Progenitor cell of endocrine pancreas (in vitro differentiated cells): ENCODE data around the gene GOLGA8N. TPM values are rescaled to one million over a fixed set of nuclear protein-coding genes. Genes with fewer than 3 reads are reported as not detected.
A peak's percentile ranks its signal among the peaks of the same experiment; 100 is the strongest.
"Not testable (repeated sequence)": the region's sequence is repeated elsewhere in the genome, so short reads cannot be mapped to it uniquely, and the experiment has no call there.

Experiments used
- DNase-seq: peaks from one replicate; pipeline ENCODE4 v3.0.0; 2021; ENCODE audit warnings: low spot score; ENCODE audit not compliant: unreplicated experiment
- H3K27ac Mint-ChIP-seq: 2 replicates; pipeline ENCODE4 v1.8.0; 2021; ENCODE audit warnings: mild to moderate bottlenecking, moderate library complexity, mixed read lengths
- H3K27me3 Mint-ChIP-seq: 2 replicates; pipeline ENCODE4 v1.8.0; 2021; ENCODE audit warnings: mixed read lengths
- H3K36me3 Mint-ChIP-seq: 2 replicates; pipeline ENCODE4 v1.8.0; 2022; ENCODE audit warnings: mixed read lengths; ENCODE audit not compliant: insufficient read depth
- H3K4me1 Mint-ChIP-seq: 2 replicates; pipeline ENCODE4 v1.8.0; 2021; ENCODE audit warnings: low read depth, mixed read lengths
- H3K4me3 Mint-ChIP-seq: 2 replicates; pipeline ENCODE4 v1.8.0; 2021; ENCODE audit warnings: low read depth, mild to moderate bottlenecking, moderate library complexity, mixed read lengths
- H3K9me3 Mint-ChIP-seq: 2 replicates; pipeline ENCODE4 v1.8.0; 2021; ENCODE audit warnings: low read depth, mixed read lengths
- long read RNA-seq: library from polyadenylated mRNA; unstranded; transcript quantifications from one replicate; pipeline ENCODE4 v2.0.0, GENCODE V29; 2020
- total RNA-seq: library from RNA; stranded (reverse); gene quantifications from 2 replicates; pipeline ENCODE4 v1.2.1, GENCODE V29; 2021
- TF ChIP-seq, protein P1 (sequence below): fragments of 200-600 bp; sonication (generic); IDR thresholded peaks from one replicate; pipeline ENCODE4 v1.5.0; 2021; ENCODE audit warnings: antibody characterized with exemption, mild to moderate bottlenecking; ENCODE audit not compliant: unreplicated experiment

GOLGA8N gene
- total RNA-seq = 0.69 and 1.1 TPM in 2 replicates
- long read RNA-seq = 0 reads

DNA sequence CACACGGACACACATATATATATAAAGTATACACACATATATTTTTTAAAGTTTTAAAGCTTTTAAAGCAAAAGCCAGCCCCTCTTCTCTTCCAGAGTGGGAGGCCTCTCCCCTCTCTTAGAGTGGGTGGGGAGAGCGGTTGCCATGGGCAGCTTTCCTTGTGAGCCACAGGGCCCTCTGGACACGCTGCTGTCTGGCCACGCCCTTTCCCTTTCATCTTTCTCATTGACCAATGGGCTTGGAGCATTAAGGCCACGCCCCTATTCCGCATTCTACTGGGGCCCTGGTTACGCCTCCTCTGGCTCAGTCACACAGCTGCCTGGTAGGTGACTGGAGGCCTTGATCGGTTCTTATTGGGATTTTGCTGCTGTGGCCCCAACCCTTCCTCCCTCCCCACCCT lies at the start of gene GOLGA8N:
Gene GOLGA8N, plus strand, starts transcription at position 306 of the 400 bp plus-strand sequence.
- not testable (repeated sequence) for H3K4me1 Mint-ChIP-seq, H3K9me3 Mint-ChIP-seq, H3K27me3 Mint-ChIP-seq, DNase-seq, H3K36me3 Mint-ChIP-seq, H3K27ac Mint-ChIP-seq, H3K4me3 Mint-ChIP-seq

GRCh38 chr15:32543456-32543855 lies 49.8 kb upstream of the GOLGA8N start:
- not testable (repeated sequence) for H3K4me3 Mint-ChIP-seq, H3K9me3 Mint-ChIP-seq, H3K4me1 Mint-ChIP-seq, H3K27me3 Mint-ChIP-seq, H3K27ac Mint-ChIP-seq, DNase-seq, H3K36me3 Mint-ChIP-seq

- not testable (repeated sequence) for DNase-seq, H3K27ac Mint-ChIP-seq, H3K36me3 Mint-ChIP-seq, H3K4me1 Mint-ChIP-seq, H3K4me3 Mint-ChIP-seq, H3K9me3 Mint-ChIP-seq, H3K27me3 Mint-ChIP-seq
Measured at GRCh38 chr15:32545129-32545528, 48.1 kb upstream of the GOLGA8N start.

- H3K9me3 Mint-ChIP-seq, H3K4me3 Mint-ChIP-seq, H3K36me3 Mint-ChIP-seq, H3K4me1 Mint-ChIP-seq, DNase-seq, H3K27me3 Mint-ChIP-seq, H3K27ac Mint-ChIP-seq: not testable (repeated sequence)
Measured at GRCh38 chr15:32554587-32554986, 38.7 kb upstream of the GOLGA8N start.

DNA sequence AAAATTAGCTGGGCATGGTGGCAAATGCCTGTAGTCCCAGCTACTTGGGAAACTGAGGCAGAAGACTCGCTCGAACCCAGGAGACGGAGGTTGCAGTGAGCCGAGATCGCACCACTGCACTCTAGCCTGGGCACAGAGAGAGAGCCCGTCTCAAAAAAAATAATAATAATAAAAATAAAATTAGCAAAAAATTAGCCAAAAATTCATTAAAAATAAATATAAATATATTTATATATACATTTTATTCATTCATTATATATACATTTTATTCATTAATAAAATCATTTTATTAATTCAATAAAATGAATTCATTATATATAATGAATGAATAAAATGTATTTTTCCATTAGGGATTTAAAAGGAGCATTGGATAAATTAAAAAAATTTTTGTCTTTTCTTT lies 31.1 kb upstream of the GOLGA8N start:
- not testable (repeated sequence) for H3K4me1 Mint-ChIP-seq, H3K4me3 Mint-ChIP-seq, H3K27me3 Mint-ChIP-seq, H3K9me3 Mint-ChIP-seq, H3K36me3 Mint-ChIP-seq, DNase-seq, H3K27ac Mint-ChIP-seq

- H3K27ac Mint-ChIP-seq, H3K36me3 Mint-ChIP-seq, H3K9me3 Mint-ChIP-seq, H3K4me3 Mint-ChIP-seq, H3K4me1 Mint-ChIP-seq, H3K27me3 Mint-ChIP-seq, DNase-seq: not testable (repeated sequence)
Measured at GRCh38 chr15:32568988-32569387, 24.3 kb upstream of the GOLGA8N start.

GRCh38 chr15:32578482-32578881 lies 14.8 kb upstream of the GOLGA8N start:
- DNase-seq, H3K4me3 Mint-ChIP-seq, H3K4me1 Mint-ChIP-seq, H3K27me3 Mint-ChIP-seq, H3K27ac Mint-ChIP-seq, H3K9me3 Mint-ChIP-seq, H3K36me3 Mint-ChIP-seq: not testable (repeated sequence)

DNA sequence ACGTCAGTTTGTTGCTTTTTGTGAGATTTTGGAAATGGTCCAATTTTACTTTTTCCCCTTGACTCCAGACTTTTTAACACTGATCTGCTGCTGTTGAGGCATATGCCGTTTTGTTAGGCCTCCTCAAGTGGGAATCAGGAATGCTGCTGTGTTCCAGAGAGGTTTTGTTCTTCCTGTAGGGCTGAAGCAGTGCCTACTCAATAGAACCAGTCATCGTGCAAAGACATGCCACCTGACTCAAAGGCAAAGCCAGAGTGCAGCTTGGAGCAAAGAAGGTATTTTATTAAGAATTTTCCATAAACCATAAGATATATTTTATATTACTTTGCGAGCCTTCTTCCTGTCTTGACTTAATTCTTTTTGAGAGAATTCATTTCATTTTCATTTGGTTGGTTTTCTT lies 7.4 kb upstream of the GOLGA8N start:
- H3K36me3 Mint-ChIP-seq, H3K27me3 Mint-ChIP-seq, H3K4me1 Mint-ChIP-seq, H3K4me3 Mint-ChIP-seq, DNase-seq, H3K9me3 Mint-ChIP-seq, H3K27ac Mint-ChIP-seq: not testable (repeated sequence)

DNA sequence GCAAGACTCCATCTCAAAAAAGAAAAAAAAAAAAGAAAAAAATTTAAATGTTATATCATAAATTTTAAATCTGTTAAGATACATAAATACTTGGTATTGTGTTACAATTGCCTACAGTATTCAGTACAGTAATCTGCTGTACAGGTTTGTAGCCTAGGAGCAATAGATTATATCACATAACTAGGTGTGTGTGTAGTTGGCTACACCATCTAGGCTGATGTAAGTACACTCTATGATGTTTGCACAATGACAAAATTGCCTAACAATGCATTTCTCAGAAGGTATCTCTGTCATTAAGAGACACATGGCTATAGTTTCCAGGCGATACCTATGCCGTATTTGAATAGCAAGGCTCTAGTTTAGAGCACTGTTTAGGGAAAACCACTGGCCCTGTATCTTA lies 16.3 kb downstream of the GOLGA8N start:
- not testable (repeated sequence) for H3K4me1 Mint-ChIP-seq, H3K27ac Mint-ChIP-seq, H3K27me3 Mint-ChIP-seq, DNase-seq, H3K9me3 Mint-ChIP-seq, H3K36me3 Mint-ChIP-seq, H3K4me3 Mint-ChIP-seq

GRCh38 chr15:32610719-32611118 lies 17.5 kb downstream of the GOLGA8N start:
- not testable (repeated sequence) for H3K27ac Mint-ChIP-seq, H3K27me3 Mint-ChIP-seq, DNase-seq, H3K9me3 Mint-ChIP-seq, H3K4me1 Mint-ChIP-seq, H3K36me3 Mint-ChIP-seq, H3K4me3 Mint-ChIP-seq
- TF ChIP-seq, protein P1, sequence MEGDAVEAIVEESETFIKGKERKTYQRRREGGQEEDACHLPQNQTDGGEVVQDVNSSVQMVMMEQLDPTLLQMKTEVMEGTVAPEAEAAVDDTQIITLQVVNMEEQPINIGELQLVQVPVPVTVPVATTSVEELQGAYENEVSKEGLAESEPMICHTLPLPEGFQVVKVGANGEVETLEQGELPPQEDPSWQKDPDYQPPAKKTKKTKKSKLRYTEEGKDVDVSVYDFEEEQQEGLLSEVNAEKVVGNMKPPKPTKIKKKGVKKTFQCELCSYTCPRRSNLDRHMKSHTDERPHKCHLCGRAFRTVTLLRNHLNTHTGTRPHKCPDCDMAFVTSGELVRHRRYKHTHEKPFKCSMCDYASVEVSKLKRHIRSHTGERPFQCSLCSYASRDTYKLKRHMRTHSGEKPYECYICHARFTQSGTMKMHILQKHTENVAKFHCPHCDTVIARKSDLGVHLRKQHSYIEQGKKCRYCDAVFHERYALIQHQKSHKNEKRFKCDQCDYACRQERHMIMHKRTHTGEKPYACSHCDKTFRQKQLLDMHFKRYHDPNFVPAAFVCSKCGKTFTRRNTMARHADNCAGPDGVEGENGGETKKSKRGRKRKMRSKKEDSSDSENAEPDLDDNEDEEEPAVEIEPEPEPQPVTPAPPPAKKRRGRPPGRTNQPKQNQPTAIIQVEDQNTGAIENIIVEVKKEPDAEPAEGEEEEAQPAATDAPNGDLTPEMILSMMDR = peak; percentile 43

DNA sequence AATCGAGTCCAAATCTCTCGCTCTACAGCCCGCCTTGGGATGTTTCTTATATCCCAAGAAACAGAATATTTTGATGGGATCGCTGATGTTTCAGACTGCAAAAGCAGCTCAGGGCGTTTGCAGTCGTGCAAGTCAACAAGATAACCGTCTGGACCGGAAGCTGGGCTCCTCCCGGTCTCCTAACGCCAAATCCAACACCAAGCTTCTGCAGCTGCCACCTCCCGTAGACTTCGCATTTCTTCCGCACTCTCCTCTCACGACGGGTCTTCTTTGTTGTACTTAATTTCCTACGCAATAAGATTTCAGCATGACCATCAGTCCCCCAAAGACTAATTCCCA lies 21.4 kb downstream of the GOLGA8N start:
- not testable (repeated sequence) for DNase-seq, H3K9me3 Mint-ChIP-seq, H3K27me3 Mint-ChIP-seq, H3K36me3 Mint-ChIP-seq
- peak overlapping the region; percentile 95 for H3K27ac Mint-ChIP-seq
- H3K4me1 Mint-ChIP-seq = peaks cover 12% of the 10 kb centered on the region
- H3K4me3 Mint-ChIP-seq = peak overlapping the region; percentile 98

DNA sequence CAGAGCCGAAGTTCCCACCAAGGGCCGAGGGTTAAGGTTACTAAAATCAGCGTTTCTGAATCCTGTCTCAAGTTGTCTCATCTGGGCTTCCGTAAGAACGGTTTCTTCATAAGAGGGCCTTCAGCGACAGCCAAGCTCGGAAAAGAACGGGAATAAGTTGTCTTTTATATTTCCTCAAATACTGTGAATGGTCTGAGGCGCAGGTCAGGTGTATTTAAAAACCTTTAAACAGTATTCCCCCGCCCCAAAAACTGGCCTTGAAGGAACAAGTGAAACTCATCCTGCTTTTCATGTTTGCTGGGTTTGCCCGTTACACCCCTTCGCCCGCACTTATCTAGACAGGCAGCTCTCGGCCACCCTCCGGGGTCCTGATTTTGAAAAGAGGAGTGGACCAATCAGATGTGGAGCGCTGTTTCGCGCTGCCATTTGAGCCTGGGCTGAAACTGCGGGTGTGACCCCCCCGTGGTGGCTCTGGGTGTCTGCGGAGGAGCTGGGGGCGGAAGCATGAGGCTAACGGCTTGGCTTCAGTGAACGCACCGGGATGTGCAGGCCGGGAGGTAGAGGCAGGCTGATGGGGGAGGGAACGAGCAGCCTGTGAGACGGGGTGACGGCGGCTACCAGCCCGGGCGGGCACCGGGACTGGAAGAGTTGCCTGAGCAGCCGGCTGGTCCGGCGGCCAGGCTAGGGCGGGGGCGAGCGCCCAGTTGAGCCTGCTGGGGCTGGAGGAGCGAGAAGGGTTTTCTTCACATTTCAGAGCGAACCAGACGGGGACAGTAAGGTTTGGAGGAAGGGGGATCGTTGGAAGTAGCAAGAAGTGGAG lies 22.0 kb downstream of the GOLGA8N start, which contains the start of gene ARHGAP11A:
Gene ARHGAP11A, plus strand, starts transcription at position 454 of the 820 bp plus-strand sequence. CDS start 708 bp downstream, outside the sequence.
- peak; percentile 52 for DNase-seq
- Mint-ChIP-seq H3K4me3 (peak within 1 kb of the TSS; percentile 98), H3K27ac (peak within 1 kb of the TSS; percentile 95), H3K4me1 (peaks cover 12% of the 10 kb centered on the region)
- not testable (repeated sequence) for H3K36me3 Mint-ChIP-seq, H3K9me3 Mint-ChIP-seq, H3K27me3 Mint-ChIP-seq
